WTC11 (cell line): Measurements from ENCODE around the gene TTC7B. TPM values are rescaled to one million over a fixed set of nuclear protein-coding genes. Genes with fewer than 3 reads are reported as not detected.

ENCODE experiments used
- ATAC-seq: fragments of 200-7000 bp; cut with Tn5 transposase; 2 replicates; pipeline ENCODE4 v1.10.0; 2021; ENCODE audit warnings: mild to moderate bottlenecking, moderate library complexity
- CTCF ChIA-PET: fragments of 300-600 bp; sonication (Branson Sonifier 250); formaldehyde crosslinking; loops from one replicate; lab custom pipeline; 2021; ENCODE audit warnings: antibody characterized with exemption; lab: Charles Lee
- POLR2A ChIA-PET: fragments of 350-600 bp; sonication (Branson Sonifier 250); formaldehyde crosslinking; loops from one replicate; lab custom pipeline; 2021; ENCODE audit warnings: antibody characterized with exemption; lab: Charles Lee
- DNase-seq: peaks from one replicate; pipeline ENCODE4 v3.0.0; 2021; ENCODE audit warnings: low spot score
- H3K27ac Mint-ChIP-seq: 2 replicates; pipeline ENCODE4 v1.8.0; 2021; ENCODE audit warnings: mixed read lengths
- H3K27me3 Mint-ChIP-seq: 2 replicates; pipeline ENCODE4 v1.8.0; 2021; ENCODE audit warnings: low read depth, mild to moderate bottlenecking, moderate library complexity, mixed read lengths
- H3K36me3 Mint-ChIP-seq: 2 replicates; pipeline ENCODE4 v1.8.0; 2021; ENCODE audit warnings: mixed read lengths
- H3K4me1 Mint-ChIP-seq: 2 replicates; pipeline ENCODE4 v1.8.0; 2022; ENCODE audit warnings: mixed read lengths
- H3K4me3 Mint-ChIP-seq: 2 replicates; pipeline ENCODE4 v1.8.0; 2021; ENCODE audit warnings: mild to moderate bottlenecking, moderate library complexity, mixed read lengths
- H3K9me3 Mint-ChIP-seq: 2 replicates; pipeline ENCODE4 v1.8.0; 2021; ENCODE audit warnings: mixed read lengths
- CREM ChIP-seq: sonication (generic); formaldehyde crosslinking; IDR thresholded peaks from 2 replicates; pipeline ENCODE4 v1.8.1; 2022; ENCODE audit warnings: mild to moderate bottlenecking, missing genetic modification reagents, moderate library complexity
- ELF4 ChIP-seq: sonication (generic); formaldehyde crosslinking; IDR thresholded peaks from 2 replicates; pipeline ENCODE4 v1.8.1; 2022; ENCODE audit warnings: low read depth, mild to moderate bottlenecking, moderate library complexity, missing genetic modification reagents
- FOXJ3 ChIP-seq: sonication (generic); formaldehyde crosslinking; IDR thresholded peaks from 2 replicates; pipeline ENCODE4 v1.9.0; 2021; ENCODE audit warnings: missing genetic modification reagents, mild to moderate bottlenecking, borderline replicate concordance
- MXD4 ChIP-seq: fragments of 250-450 bp; sonication (Bioruptor Pico); IDR thresholded peaks from 2 replicates; pipeline ENCODE4 v1.8.0; 2021; ENCODE audit warnings: mild to moderate bottlenecking, moderate library complexity, borderline replicate concordance
- MYBL2 ChIP-seq: sonication (generic); formaldehyde crosslinking; IDR thresholded peaks from 2 replicates; pipeline ENCODE4 v1.8.1; 2023; ENCODE audit warnings: mild to moderate bottlenecking, moderate library complexity, missing genetic modification reagents
- RORB ChIP-seq: fragments of 250-450 bp; sonication (Bioruptor Pico); IDR thresholded peaks from 2 replicates; pipeline ENCODE4 v1.9.0; 2021; ENCODE audit warnings: mild to moderate bottlenecking
- SMAD3 ChIP-seq: sonication (generic); formaldehyde crosslinking; IDR thresholded peaks from 2 replicates; pipeline ENCODE4 v1.8.0; 2022; ENCODE audit warnings: missing genetic modification reagents, mild to moderate bottlenecking, borderline replicate concordance
- SMAD4 ChIP-seq: sonication (generic); formaldehyde crosslinking; IDR thresholded peaks from 2 replicates; pipeline ENCODE4 v1.8.0; 2022; ENCODE audit warnings: mild to moderate bottlenecking, missing genetic modification reagents
- TEAD4 ChIP-seq: sonication (generic); formaldehyde crosslinking; IDR thresholded peaks from 2 replicates; pipeline ENCODE4 v1.8.0; 2022; ENCODE audit warnings: mild to moderate bottlenecking, missing genetic modification reagents
- ZBTB21 ChIP-seq: sonication (generic); formaldehyde crosslinking; IDR thresholded peaks from 2 replicates; pipeline ENCODE4 v1.8.1; 2023; ENCODE audit warnings: mild to moderate bottlenecking, missing genetic modification reagents, borderline replicate concordance
- ZNF219 ChIP-seq: sonication (generic); formaldehyde crosslinking; IDR thresholded peaks from 2 replicates; pipeline ENCODE4 v1.8.0; 2023; ENCODE audit warnings: missing genetic modification reagents, mild to moderate bottlenecking, borderline replicate concordance
- ZNF317 ChIP-seq: sonication (generic); formaldehyde crosslinking; IDR thresholded peaks from 2 replicates; pipeline ENCODE4 v1.8.1; 2023; ENCODE audit warnings: low read depth, mild to moderate bottlenecking, moderate library complexity, missing genetic modification reagents, borderline replicate concordance
- ZNF416 ChIP-seq: fragments of 250-450 bp; sonication (Bioruptor Pico); IDR thresholded peaks from 2 replicates; pipeline ENCODE4 v1.9.0; 2021; ENCODE audit warnings: mild to moderate bottlenecking, inconsistent platforms
- ZNF423 ChIP-seq: fragments of 250-450 bp; sonication (Bioruptor Pico); IDR thresholded peaks from 2 replicates; pipeline ENCODE4 v2.1.2; 2022; ENCODE audit warnings: mild to moderate bottlenecking, moderate library complexity
- ZNF671 ChIP-seq: fragments of 250-450 bp; sonication (Bioruptor Pico); IDR thresholded peaks from 2 replicates; pipeline ENCODE4 v1.8.0; 2021; ENCODE audit warnings: mild to moderate bottlenecking
- total RNA-seq: library from RNA; stranded (reverse); gene quantifications from 3 replicates; pipeline ENCODE4 v1.2.3, GENCODE V29; 2021
- TF ChIP-seq, protein P1 (sequence below): sonication (generic); formaldehyde crosslinking; IDR thresholded peaks from 2 replicates; pipeline ENCODE4 v1.8.0; 2023; ENCODE audit warnings: missing genetic modification reagents, mild to moderate bottlenecking, borderline replicate concordance
- TF ChIP-seq, protein P2 (sequence below): sonication (generic); formaldehyde crosslinking; IDR thresholded peaks from 2 replicates; pipeline ENCODE4 v1.8.0; 2022; ENCODE audit warnings: missing genetic modification reagents
- TF ChIP-seq, protein P3 (sequence below): sonication (generic); formaldehyde crosslinking; conservative IDR thresholded peaks from 2 replicates; pipeline ENCODE4 v1.8.1; 2023; ENCODE audit warnings: mild to moderate bottlenecking, low read depth, missing genetic modification reagents, moderate library complexity
- TF ChIP-seq, protein P4 (sequence below): sonication (generic); formaldehyde crosslinking; IDR thresholded peaks from 2 replicates; pipeline ENCODE4 v1.8.1; 2022; ENCODE audit warnings: missing genetic modification reagents, borderline replicate concordance
- TF ChIP-seq, protein P5 (sequence below): sonication (generic); formaldehyde crosslinking; conservative IDR thresholded peaks from 2 replicates; pipeline ENCODE4 v1.8.1; 2022; ENCODE audit warnings: mild to moderate bottlenecking, missing genetic modification reagents
- TF ChIP-seq, protein P6 (sequence below): fragments of 250-450 bp; sonication (Bioruptor Pico); conservative IDR thresholded peaks from 2 replicates; pipeline ENCODE4 v1.9.0; 2021; ENCODE audit warnings: mild to moderate bottlenecking
- TF ChIP-seq, protein P7 (sequence below): sonication (generic); formaldehyde crosslinking; IDR thresholded peaks from 2 replicates; pipeline ENCODE4 v1.8.0; 2022; ENCODE audit warnings: mild to moderate bottlenecking, missing genetic modification reagents

Gene TTC7B
- total RNA-seq, 1 experiment from 2014 or later = 27.6 TPM

DNA sequence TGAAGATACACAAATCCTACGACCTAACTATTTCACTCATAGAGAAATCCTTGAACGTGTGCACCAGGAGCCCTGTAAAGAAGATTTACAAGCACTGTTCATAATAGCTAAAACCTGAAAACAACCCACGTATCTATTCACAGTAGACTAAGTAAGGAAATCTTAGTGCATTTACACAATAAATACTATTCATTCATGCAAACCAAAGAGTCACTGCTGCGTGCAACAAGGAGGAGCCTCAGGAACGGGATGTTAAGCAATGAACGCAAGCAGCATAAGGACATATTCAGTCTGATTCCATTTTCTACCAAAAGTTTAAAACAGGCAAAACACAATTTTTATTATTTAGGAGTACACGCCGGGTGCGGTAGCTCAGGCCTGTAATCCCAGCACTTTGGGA is 176.6 kb downstream of the TTC7B start (continued):
- TF ChIP-seq, protein P1, sequence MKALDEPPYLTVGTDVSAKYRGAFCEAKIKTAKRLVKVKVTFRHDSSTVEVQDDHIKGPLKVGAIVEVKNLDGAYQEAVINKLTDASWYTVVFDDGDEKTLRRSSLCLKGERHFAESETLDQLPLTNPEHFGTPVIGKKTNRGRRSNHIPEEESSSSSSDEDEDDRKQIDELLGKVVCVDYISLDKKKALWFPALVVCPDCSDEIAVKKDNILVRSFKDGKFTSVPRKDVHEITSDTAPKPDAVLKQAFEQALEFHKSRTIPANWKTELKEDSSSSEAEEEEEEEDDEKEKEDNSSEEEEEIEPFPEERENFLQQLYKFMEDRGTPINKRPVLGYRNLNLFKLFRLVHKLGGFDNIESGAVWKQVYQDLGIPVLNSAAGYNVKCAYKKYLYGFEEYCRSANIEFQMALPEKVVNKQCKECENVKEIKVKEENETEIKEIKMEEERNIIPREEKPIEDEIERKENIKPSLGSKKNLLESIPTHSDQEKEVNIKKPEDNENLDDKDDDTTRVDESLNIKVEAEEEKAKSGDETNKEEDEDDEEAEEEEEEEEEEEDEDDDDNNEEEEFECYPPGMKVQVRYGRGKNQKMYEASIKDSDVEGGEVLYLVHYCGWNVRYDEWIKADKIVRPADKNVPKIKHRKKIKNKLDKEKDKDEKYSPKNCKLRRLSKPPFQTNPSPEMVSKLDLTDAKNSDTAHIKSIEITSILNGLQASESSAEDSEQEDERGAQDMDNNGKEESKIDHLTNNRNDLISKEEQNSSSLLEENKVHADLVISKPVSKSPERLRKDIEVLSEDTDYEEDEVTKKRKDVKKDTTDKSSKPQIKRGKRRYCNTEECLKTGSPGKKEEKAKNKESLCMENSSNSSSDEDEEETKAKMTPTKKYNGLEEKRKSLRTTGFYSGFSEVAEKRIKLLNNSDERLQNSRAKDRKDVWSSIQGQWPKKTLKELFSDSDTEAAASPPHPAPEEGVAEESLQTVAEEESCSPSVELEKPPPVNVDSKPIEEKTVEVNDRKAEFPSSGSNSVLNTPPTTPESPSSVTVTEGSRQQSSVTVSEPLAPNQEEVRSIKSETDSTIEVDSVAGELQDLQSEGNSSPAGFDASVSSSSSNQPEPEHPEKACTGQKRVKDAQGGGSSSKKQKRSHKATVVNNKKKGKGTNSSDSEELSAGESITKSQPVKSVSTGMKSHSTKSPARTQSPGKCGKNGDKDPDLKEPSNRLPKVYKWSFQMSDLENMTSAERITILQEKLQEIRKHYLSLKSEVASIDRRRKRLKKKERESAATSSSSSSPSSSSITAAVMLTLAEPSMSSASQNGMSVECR (CRISPR knock-in tag) = no peak
- TF ChIP-seq, protein P2, sequence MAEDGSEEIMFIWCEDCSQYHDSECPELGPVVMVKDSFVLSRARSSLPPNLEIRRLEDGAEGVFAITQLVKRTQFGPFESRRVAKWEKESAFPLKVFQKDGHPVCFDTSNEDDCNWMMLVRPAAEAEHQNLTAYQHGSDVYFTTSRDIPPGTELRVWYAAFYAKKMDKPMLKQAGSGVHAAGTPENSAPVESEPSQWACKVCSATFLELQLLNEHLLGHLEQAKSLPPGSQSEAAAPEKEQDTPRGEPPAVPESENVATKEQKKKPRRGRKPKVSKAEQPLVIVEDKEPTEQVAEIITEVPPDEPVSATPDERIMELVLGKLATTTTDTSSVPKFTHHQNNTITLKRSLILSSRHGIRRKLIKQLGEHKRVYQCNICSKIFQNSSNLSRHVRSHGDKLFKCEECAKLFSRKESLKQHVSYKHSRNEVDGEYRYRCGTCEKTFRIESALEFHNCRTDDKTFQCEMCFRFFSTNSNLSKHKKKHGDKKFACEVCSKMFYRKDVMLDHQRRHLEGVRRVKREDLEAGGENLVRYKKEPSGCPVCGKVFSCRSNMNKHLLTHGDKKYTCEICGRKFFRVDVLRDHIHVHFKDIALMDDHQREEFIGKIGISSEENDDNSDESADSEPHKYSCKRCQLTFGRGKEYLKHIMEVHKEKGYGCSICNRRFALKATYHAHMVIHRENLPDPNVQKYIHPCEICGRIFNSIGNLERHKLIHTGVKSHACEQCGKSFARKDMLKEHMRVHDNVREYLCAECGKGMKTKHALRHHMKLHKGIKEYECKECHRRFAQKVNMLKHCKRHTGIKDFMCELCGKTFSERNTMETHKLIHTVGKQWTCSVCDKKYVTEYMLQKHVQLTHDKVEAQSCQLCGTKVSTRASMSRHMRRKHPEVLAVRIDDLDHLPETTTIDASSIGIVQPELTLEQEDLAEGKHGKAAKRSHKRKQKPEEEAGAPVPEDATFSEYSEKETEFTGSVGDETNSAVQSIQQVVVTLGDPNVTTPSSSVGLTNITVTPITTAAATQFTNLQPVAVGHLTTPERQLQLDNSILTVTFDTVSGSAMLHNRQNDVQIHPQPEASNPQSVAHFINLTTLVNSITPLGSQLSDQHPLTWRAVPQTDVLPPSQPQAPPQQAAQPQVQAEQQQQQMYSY = no peak
- TF ChIP-seq ZBTB21 (CRISPR knock-in tag) = no peak
- no peak for TF ChIP-seq ZNF219
- no peak for TF ChIP-seq MYBL2 (CRISPR knock-in tag)
- no peak for TF ChIP-seq RORB (CRISPR knock-in tag)
- no peak for TF ChIP-seq ELF4 (CRISPR knock-in tag)
- TF ChIP-seq FOXJ3 (CRISPR knock-in tag) = no peak
- no peak for TF ChIP-seq MXD4 (CRISPR knock-in tag)

DNA sequence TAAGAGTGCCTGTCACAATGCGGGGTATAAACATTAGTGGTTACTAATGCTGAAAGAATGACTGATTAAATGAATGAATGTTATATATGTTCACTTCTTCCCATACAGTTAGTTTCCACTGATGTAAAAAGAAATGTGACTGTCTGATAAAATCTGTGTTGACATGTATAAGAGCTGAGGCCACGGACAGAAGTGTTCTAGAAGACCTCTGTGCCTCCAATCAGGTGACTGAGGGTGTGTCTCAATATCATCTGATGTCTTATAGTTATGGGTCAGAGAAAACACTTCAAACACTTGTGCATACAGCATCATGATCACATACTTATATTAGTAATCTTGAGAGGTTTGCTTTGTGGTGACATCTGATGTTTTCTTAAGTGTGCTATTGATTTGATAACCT is 183.4 kb downstream of the TTC7B start:
- Mint-ChIP-seq H3K36me3 (peaks cover 5% of the 10 kb centered on the region; the same call in 1 of the 2 replicates), H3K9me3 (peaks cover 12% of the 10 kb centered on the region), H3K4me3 (no peak overlapping the region), H3K4me1 (peaks cover 20% of the 10 kb centered on the region), H3K27me3 (no peaks in the 10 kb centered on the region), H3K27ac (no peak overlapping the region)
- ChIA-PET POLR2A (no interaction called here), CTCF (no interaction called here)
- no peak for ATAC-seq
- DNase-seq = no peak
- TF ChIP-seq, protein P3, sequence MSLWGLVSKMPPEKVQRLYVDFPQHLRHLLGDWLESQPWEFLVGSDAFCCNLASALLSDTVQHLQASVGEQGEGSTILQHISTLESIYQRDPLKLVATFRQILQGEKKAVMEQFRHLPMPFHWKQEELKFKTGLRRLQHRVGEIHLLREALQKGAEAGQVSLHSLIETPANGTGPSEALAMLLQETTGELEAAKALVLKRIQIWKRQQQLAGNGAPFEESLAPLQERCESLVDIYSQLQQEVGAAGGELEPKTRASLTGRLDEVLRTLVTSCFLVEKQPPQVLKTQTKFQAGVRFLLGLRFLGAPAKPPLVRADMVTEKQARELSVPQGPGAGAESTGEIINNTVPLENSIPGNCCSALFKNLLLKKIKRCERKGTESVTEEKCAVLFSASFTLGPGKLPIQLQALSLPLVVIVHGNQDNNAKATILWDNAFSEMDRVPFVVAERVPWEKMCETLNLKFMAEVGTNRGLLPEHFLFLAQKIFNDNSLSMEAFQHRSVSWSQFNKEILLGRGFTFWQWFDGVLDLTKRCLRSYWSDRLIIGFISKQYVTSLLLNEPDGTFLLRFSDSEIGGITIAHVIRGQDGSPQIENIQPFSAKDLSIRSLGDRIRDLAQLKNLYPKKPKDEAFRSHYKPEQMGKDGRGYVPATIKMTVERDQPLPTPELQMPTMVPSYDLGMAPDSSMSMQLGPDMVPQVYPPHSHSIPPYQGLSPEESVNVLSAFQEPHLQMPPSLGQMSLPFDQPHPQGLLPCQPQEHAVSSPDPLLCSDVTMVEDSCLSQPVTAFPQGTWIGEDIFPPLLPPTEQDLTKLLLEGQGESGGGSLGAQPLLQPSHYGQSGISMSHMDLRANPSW (CRISPR knock-in tag) = no peak
- TF ChIP-seq ZNF317 (CRISPR knock-in tag) (no peak), CREM (no peak), TEAD4 (CRISPR knock-in tag) (no peak), ZNF416 (CRISPR knock-in tag) (no peak), ZNF423 (CRISPR knock-in tag) (no peak), SMAD4 (CRISPR knock-in tag) (no peak), SMAD3 (CRISPR knock-in tag) (no peak), ZNF671 (CRISPR knock-in tag) (no peak)
- TF ChIP-seq, protein P4, sequence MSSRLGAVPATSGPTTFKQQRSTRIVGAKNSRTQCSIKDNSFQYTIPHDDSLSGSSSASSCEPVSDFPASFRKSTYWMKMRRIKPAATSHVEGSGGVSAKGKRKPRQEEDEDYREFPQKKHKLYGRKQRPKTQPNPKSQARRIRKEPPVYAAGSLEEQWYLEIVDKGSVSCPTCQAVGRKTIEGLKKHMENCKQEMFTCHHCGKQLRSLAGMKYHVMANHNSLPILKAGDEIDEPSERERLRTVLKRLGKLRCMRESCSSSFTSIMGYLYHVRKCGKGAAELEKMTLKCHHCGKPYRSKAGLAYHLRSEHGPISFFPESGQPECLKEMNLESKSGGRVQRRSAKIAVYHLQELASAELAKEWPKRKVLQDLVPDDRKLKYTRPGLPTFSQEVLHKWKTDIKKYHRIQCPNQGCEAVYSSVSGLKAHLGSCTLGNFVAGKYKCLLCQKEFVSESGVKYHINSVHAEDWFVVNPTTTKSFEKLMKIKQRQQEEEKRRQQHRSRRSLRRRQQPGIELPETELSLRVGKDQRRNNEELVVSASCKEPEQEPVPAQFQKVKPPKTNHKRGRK (CRISPR knock-in tag) = no peak
- TF ChIP-seq, protein P5, sequence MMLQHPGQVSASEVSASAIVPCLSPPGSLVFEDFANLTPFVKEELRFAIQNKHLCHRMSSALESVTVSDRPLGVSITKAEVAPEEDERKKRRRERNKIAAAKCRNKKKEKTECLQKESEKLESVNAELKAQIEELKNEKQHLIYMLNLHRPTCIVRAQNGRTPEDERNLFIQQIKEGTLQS (CRISPR knock-in tag) = no peak
- TF ChIP-seq, protein P6, sequence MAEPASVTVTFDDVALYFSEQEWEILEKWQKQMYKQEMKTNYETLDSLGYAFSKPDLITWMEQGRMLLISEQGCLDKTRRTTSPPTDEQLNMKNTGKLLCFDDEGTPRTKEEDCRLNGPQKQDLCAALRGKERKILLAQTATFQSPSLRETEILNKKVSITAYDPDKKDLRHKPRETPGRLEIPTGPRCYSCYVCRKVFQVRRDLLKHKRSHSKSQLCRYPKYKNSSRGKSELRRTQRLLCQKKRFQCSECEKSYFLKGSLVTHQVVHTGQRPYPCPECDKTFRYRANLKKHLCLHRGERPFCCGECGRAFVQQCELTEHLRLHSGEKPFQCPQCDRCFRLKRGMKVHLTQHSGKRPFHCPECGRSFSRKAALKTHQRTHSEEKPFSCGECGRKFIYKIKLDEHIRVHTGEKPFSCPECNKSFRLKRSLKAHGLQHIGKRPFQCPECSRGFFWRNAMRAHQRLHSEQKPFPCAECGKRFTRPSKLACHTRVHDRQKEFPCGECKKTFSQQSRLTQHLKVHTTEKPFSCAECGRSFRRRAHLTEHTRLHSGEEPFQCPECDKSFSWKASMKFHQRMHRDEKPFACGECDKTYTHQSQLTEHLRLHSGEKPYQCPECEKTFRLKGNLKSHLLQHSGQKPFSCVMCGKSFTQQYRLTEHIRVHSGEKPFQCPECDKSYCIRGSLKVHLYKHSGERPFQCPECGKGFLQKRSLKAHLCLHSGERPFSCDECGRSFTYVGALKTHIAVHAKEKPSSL (CRISPR knock-in tag) = no peak
- TF ChIP-seq, protein P7, sequence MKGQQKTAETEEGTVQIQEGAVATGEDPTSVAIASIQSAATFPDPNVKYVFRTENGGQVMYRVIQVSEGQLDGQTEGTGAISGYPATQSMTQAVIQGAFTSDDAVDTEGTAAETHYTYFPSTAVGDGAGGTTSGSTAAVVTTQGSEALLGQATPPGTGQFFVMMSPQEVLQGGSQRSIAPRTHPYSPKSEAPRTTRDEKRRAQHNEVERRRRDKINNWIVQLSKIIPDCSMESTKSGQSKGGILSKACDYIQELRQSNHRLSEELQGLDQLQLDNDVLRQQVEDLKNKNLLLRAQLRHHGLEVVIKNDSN (CRISPR knock-in tag) = no peak
